GOT3 (cell line): Measurements from ENCODE around the gene ICOSLG.
"Not testable (repeated sequence)": the region's sequence is repeated elsewhere in the genome, so short reads cannot be mapped to it uniquely, and the experiment has no call there.

Source experiments
- DNase-seq: peaks from one replicate; lab custom pipeline; 2025; ENCODE audit warnings: mixed read lengths; lab: John Stamatoyannopoulos, UW

Gene ICOSLG

DNA sequence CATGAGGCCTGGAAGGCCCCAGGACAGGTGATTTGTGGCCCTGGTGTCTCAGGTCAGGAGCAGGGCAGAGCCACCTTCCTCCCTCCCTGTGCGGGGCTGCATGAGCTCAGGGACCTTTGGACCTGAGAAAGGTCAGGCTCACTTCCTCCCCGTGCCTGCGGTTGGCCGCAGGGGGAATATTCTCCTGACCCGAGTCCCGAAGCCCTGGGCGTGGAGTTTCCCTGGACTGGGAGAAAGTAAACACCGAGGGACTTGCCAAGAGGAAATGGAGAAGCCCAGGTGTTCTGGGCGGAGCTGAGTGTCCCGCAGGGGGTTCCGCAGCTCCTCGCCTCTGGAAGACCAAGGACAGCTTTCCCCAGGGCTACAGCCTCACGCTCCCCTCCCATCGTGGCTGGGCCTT, 64.6 kb downstream of the ICOSLG start:
- DNase-seq, result not testable (repeated sequence)

DNA sequence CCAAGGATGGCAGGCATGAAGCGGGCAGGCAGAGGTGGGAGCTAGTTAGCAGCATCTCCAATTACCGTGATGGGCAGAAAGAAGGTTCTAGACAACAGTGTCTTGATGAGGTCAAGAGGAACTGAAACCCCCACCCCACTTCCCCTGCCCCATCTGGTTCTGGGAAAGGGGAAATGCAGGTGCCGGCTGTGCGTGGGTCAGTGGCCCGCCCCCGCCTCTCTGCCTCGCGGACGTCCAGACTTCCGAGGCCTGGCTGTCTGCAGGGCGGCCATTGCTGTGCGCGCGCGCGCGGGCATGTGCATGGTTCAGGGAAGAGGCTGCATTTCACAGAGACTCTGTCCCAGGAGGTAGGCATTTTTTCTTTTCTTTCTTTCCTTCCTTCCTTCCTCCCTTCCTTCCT, 65.6 kb downstream of the ICOSLG start:
- not testable (repeated sequence) for DNase-seq
